Uterus (tissue), 4 donors: ENCODE measurements around the gene PPY. TPM values are rescaled to one million over a fixed set of nuclear protein-coding genes. Genes with fewer than 3 reads are reported as not detected.

ENCODE experiments used
- DNase-seq, 2 donors: peaks; one replicate each; pipeline ENCODE4 v3.0.0-alpha.2; 2019 to 2020
- H3K27ac ChIP-seq, 2 donors: fragments of 200-600 bp; sonication (generic); 1 replicate in 1 of 2; 2 replicates in 1 of 2; pipeline ENCODE4 v1.5.1; 2016 to 2018
- H3K27me3 ChIP-seq, 2 donors: fragments of 200-600 bp; sonication (generic); one replicate each; pipeline ENCODE4 v1.5.1; 2018 to 2019; ENCODE audit warnings: control low read depth in 1 of 2
- H3K36me3 ChIP-seq, 2 donors: fragments of 200-600 bp; sonication (generic); one replicate each; pipeline ENCODE4 v1.5.1; 2019; ENCODE audit warnings: control low read depth in 1 of 2
- H3K4me1 ChIP-seq, 2 donors: fragments of 200-600 bp; sonication (generic); one replicate each; pipeline ENCODE4 v1.5.1; 2018 to 2019; ENCODE audit warnings: control low read depth in 1 of 2
- H3K4me3 ChIP-seq, 2 donors: fragments of 200-600 bp; sonication (generic); 1 replicate in 1 of 2; 2 replicates in 1 of 2; pipeline ENCODE4 v1.5.1; 2018 to 2019; ENCODE audit warnings: mild to moderate bottlenecking in 1 of 2
- H3K9me3 ChIP-seq, 2 donors: fragments of 200-600 bp; sonication (generic); one replicate each; pipeline ENCODE4 v1.5.1; 2019; ENCODE audit warnings: control low read depth in 1 of 2
- POLR2A ChIP-seq, 2 donors: fragments of 450-650 bp; IDR thresholded peaks; one replicate each; pipeline ENCODE4 v1.6.1; 2016; ENCODE audit warnings: antibody characterized with exemption in 2 of 2, mild to moderate bottlenecking in 1 of 2, moderate library complexity in 1 of 2
- intact Hi-C: fragments of 100-400 bp; cut with DNase I; formaldehyde crosslinking; loops from one replicate; pipeline ENCODE4 v1.15.1; 2023; ENCODE audit warnings: low total_unique reads
- total RNA-seq, 4 donors: library from RNA; depleted of rRNA in 3 of 4; stranded (reverse); fragments of >200 nt in 3 of 4; gene quantifications; one replicate each; pipeline versions ENCODE4 v1.1.0 to v1.2.4, GENCODE V29; 2014 to 2023
- TF ChIP-seq, protein P1 (sequence below), 4 experiments: fragments of 200-600 bp in 2 of 4; fragments of 450-650 bp in 2 of 4; sonication (generic) in 2 of 4; IDR thresholded peaks; one replicate each; pipeline ENCODE4 v1.5.1; 2016 to 2019; ENCODE audit warnings: antibody characterized with exemption in 4 of 4, mild to moderate bottlenecking in 2 of 4, moderate library complexity in 1 of 4
- donor health status: DM: yes; HTN: yes; CAD: no.

The PPY gene
- total RNA-seq, 4 donors from 2014 or later: not detected

DNA sequence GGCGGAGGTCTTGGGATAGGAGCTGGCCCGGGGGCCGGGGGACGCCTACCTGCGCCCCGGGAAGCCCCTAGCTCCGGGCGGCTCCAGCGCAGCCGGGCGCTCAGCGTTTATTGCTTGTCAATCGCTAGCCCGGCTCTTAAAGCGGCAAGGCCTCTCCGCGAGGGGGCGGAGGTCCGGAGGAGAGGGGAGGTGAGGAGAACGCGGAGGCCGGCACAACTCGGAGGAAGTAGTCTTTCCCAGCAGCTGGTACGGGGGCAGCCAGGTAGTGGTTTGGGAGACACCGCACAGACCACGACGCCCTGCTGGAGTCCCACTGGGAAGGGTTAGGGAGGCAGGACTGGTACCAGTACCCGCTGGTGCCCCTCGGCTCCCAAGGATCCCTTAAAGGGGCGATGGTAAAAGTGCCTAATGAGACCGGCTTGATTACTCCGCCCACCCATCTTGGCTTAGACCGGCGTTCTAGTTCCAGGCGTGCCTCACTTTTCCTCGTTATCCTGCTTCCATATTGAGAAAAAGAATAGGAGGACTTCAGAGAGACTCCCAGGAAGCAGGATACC is 34.8 kb downstream of the PPY start, which contains the start of gene MPP2:
Gene MPP2 (minus strand): TSS at position 112 of the 557 bp plus-strand sequence. CDS start 3,076 bp downstream, outside the sequence.
- no peaks in the 10 kb centered on the region for H3K36me3 ChIP-seq
- TF ChIP-seq, protein P1, sequence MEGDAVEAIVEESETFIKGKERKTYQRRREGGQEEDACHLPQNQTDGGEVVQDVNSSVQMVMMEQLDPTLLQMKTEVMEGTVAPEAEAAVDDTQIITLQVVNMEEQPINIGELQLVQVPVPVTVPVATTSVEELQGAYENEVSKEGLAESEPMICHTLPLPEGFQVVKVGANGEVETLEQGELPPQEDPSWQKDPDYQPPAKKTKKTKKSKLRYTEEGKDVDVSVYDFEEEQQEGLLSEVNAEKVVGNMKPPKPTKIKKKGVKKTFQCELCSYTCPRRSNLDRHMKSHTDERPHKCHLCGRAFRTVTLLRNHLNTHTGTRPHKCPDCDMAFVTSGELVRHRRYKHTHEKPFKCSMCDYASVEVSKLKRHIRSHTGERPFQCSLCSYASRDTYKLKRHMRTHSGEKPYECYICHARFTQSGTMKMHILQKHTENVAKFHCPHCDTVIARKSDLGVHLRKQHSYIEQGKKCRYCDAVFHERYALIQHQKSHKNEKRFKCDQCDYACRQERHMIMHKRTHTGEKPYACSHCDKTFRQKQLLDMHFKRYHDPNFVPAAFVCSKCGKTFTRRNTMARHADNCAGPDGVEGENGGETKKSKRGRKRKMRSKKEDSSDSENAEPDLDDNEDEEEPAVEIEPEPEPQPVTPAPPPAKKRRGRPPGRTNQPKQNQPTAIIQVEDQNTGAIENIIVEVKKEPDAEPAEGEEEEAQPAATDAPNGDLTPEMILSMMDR (IDR thresholded peaks at IDR 0.05): peak; percentile 15 to 35 (median 28)
- TF ChIP-seq POLR2A (IDR thresholded peaks at IDR 0.05): peak in 1 of 2 donors; percentile 51
- peaks cover 0 to 12% of the 10 kb centered on the region in 2 donors for H3K4me1 ChIP-seq
- peak; percentile 79 to 83 for DNase-seq
- no peaks in the 10 kb centered on the region for H3K27me3 ChIP-seq
- peak within 1 kb of the TSS; percentile 68 to 88 for H3K4me3 ChIP-seq
- intact Hi-C loops: no loop called here
- H3K9me3 ChIP-seq: no peaks in the 10 kb centered on the region
- peak within 1 kb of the TSS; percentile 84 to 91 for H3K27ac ChIP-seq

DNA sequence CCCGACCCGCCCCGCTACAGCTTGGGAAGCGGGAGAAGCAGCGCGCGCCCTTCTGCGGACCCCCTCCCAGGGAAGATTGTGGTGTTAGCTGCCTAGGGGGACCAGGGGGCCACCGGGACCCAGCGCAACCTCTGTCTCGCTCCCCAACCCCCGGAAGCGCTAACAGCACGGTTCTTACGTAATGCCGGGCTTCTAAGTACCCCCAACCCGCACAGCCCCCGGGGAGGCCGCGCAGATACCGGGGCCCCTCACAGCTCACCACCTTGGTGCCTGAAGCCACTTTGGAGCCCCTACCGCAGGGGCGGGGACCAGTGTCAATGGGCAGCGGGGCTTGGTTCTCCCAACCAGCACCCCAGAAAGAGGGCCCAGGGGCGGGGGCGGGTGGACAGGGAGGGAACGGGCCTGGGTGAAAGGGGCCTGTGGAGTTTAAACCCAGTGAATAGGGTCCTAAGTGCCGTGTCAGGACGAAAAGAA is 35.3 kb downstream of the PPY start:
- H3K4me3 ChIP-seq: peak overlapping the region; percentile 68 to 88
- peaks cover 0 to 12% of the 10 kb centered on the region in 2 donors for H3K4me1 ChIP-seq
- H3K27ac ChIP-seq: peak overlapping the region; percentile 84 to 91
- H3K36me3 ChIP-seq: no peaks in the 10 kb centered on the region
- intact Hi-C loops: no loop called here
- TF ChIP-seq, protein P1 (IDR thresholded peaks at IDR 0.05): no peak
- TF ChIP-seq POLR2A (IDR thresholded peaks at IDR 0.05): no peak
- H3K27me3 ChIP-seq: no peaks in the 10 kb centered on the region
- H3K9me3 ChIP-seq: no peaks in the 10 kb centered on the region
- DNase-seq: peak; percentile 27 to 28

DNA sequence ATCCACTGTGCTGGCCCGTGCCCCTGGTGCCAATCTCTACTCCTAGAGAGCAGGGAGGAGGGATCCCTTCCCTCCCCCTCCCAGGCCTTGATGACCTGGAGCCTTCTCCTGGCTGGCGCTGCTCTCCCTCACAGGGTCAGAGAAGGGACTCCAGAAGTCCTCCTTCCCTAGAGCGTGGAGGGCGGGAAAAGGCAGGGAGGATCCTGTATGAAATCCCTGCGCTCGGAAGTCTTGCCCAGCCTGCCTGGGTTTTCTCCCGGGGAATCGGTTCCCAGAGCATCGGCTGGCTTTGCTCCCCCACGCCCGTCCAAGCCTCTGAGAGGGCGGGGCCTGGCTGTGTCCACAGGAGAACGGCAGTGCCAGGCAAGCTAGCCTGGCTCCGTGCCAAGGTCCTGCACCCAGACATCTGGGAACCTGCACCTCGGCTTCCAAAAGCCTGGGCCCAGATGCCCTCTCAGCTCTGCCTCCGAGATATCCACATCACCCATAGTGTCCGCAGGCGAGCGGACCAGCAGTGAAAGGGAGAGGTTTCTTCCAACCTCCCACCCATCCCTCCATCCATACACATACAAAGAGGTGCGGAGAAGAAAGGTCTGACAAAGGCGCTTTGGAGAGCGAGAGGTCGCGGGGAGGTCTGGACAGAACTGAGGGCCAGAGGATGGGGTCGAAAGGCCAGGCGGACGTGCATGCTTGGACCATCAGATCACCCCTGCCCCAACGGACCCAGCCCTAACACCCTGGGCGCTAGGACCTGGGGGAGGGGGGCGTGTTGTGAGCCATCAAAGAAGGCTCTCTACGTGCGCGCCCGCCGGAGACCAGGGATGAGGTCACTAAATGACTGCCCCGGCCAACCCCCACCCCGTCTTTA is 36.1 kb downstream of the PPY start:
- Histone ChIP-seq H3K4me3 (peak overlapping the region; percentile 68 to 88), H3K27ac (peak overlapping the region; percentile 84 to 91), H3K9me3 (no peaks in the 10 kb centered on the region), H3K36me3 (no peaks in the 10 kb centered on the region), H3K27me3 (no peaks in the 10 kb centered on the region), H3K4me1 (peaks cover 0 to 12% of the 10 kb centered on the region in 2 donors)
- TF ChIP-seq POLR2A (IDR thresholded peaks at IDR 0.05): no peak
- TF ChIP-seq, protein P1 (IDR thresholded peaks at IDR 0.05): no peak
- intact Hi-C loops: no loop called here
- DNase-seq: peak; percentile 81 to 90

DNA sequence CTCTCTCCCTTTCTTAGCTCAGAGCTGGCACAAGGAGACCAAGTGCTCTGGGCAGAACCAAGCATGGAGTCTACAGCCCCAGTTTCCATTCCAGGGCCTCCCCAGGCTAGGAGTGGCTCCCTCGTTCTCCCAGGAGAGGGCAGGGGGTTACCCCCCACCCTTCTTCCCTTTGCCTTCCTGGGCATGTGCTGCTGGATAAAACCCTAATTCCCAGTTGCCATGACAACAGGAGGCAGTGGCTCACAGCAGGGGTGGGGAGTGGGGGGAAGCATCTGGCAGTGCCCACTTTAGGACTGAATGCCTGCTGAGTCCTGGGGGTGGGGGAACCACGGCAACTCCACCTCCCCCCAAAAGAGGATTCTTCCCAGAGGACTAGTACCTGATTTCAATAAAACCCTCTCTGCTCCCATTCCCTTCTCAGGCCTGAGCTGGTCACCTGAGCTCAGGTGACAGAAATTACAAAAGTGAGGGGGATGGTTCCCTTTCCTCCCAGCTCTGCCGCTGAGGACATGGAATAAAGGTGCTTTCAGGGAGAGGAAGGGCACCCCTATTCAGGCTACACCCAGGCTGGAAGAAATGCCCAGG is 36.8 kb downstream of the PPY start:
- peak overlapping the region in 1 of 2 donors; percentile 88 for H3K4me3 ChIP-seq
- TF ChIP-seq, protein P1 (IDR thresholded peaks at IDR 0.05): no peak
- no peak for TF ChIP-seq POLR2A (IDR thresholded peaks at IDR 0.05)
- H3K4me1 ChIP-seq: peaks cover 0 to 12% of the 10 kb centered on the region in 2 donors
- H3K27me3 ChIP-seq: no peaks in the 10 kb centered on the region
- H3K27ac ChIP-seq: peak overlapping the region; percentile 84 to 91
- no peak for DNase-seq
- no peaks in the 10 kb centered on the region for H3K9me3 ChIP-seq
- intact Hi-C loops: no loop called here
- no peaks in the 10 kb centered on the region for H3K36me3 ChIP-seq
